Adrenal gland (tissue), 12 donors: ENCODE results near the gene AIFM3. TPM values are rescaled to one million over a fixed set of nuclear protein-coding genes. Genes with fewer than 3 reads are reported as not detected.
A peak's percentile ranks its signal among the peaks of the same experiment; 100 is the strongest.
"Not testable (repeated sequence)": the region's sequence is repeated elsewhere in the genome, so short reads cannot be mapped to it uniquely, and the experiment has no call there.

Experiments used
- DNase-seq, 7 donors: peaks; one replicate each; pipeline ENCODE4 v3.0.0-alpha.2; 2019 to 2020
- H3K27ac ChIP-seq, 5 donors: fragments of 200-600 bp; sonication (generic) in 4 of 5; 1 replicate in 3 of 5; 2 replicates in 2 of 5; pipeline versions ENCODE4 v1.5.1 to v1.8.0; 2016 to 2020; ENCODE audit warnings: mild to moderate bottlenecking in 1 of 5
- H3K27me3 ChIP-seq: fragments of 200-600 bp; 2 replicates; pipeline ENCODE4 v1.8.0; 2021
- H3K36me3 ChIP-seq, 2 donors: fragments of 200-600 bp; replicated peaks in 1 of 2; 1 replicate in 1 of 2; 2 replicates in 1 of 2; pipeline versions ENCODE4 v1.5.1 to v1.8.0; 2018 to 2022
- H3K4me1 ChIP-seq, 2 donors: fragments of 200-600 bp; replicated peaks in 1 of 2; 1 replicate in 1 of 2; 2 replicates in 1 of 2; pipeline versions ENCODE4 v1.5.1 to v1.8.0; 2018 to 2021
- H3K4me3 ChIP-seq, 4 donors: fragments of 200-600 bp; sonication (generic) in 3 of 4; one replicate each; pipeline ENCODE4 v1.5.1; 2016 to 2018
- H3K9me3 ChIP-seq, 3 donors: fragments of 200-600 bp; sonication (generic) in 1 of 3; replicated peaks in 1 of 3; 1 replicate in 2 of 3; 2 replicates in 1 of 3; pipeline versions ENCODE4 v1.5.1 to v1.8.0; 2016 to 2021
- POLR2A ChIP-seq, 2 donors: fragments of 450-650 bp; IDR thresholded peaks; one replicate each; pipeline ENCODE4 v1.6.1; 2017; ENCODE audit warnings: antibody characterized with exemption in 2 of 2, mild to moderate bottlenecking in 2 of 2, moderate library complexity in 1 of 2
- WGBS, 4 donors: extraction: QIAGEN DNeasy Blood & Tissue Kit in 2 of 4; methylation state at CpG; one replicate each; pipeline versions ENCODE4 v1.1.5 to v1.1.7; 2013 to 2017; 5-methylcytosine and 5-hydroxymethylcytosine counted together
- intact Hi-C, 2 donors: fragments of 100-400 bp; cut with DNase I; formaldehyde crosslinking; loops; one replicate each; pipeline versions ENCODE4 v1.14.1 to v1.15.0; 2022 to 2023
- polyA plus RNA-seq, 3 donors: library from polyadenylated mRNA; stranded (reverse); fragments of 200-250 nt in 2 of 3; fragments of 350-450 nt in 1 of 3; fragmentation: Illumina TruSeq in 1 of 3; extraction: RNeasy Lipid Tissue Mini Kit (QIAGEN cat#74804) in 1 of 3; gene quantifications; one replicate each; pipeline ENCODE4 v1.2.3, GENCODE V29; 2013 to 2014
- total RNA-seq, 9 donors: library from RNA; depleted of rRNA in 4 of 9; stranded (reverse); fragments of >200 nt in 4 of 9; fragments of 120-200 nt in 1 of 9; fragmentation: NEBNext Ultra II Directional in 1 of 9; extraction: Animal tissue kit (Norgen Biotek cat#: 25700) in 1 of 9; gene quantifications; one replicate each; pipeline versions ENCODE4 v1.1.0 to v1.2.4, GENCODE V29; 2013 to 2023
- TF ChIP-seq, protein P1 (sequence below), 6 experiments: fragments of 450-650 bp in 4 of 6; fragments of 200-600 bp in 2 of 6; sonication (generic) in 1 of 6; IDR thresholded peaks; 1 replicate in 5 of 6; 2 replicates in 1 of 6; pipeline versions ENCODE4 v1.5.1 to v1.8.0; 2016 to 2021; ENCODE audit warnings: antibody characterized with exemption in 6 of 6, mild to moderate bottlenecking in 2 of 6, moderate library complexity in 1 of 6
- donor health status: healthy with polysubstance abuse.
- donor health status: Bipolar disorder and iron deficiency.
- donor health status: DM: yes; HTN: yes; CAD: no.
- donor health status: DM: no; HTN: no; CAD: no.
- donor health status: DM: no; HTN: no; CAD: no.
- donor health status: DM: yes; HTN: yes; CAD: no.

The AIFM3 gene
- total and polyA plus RNA-seq, 12 donors, result 0.37 to 9.1 (median 2.2) TPM

DNA sequence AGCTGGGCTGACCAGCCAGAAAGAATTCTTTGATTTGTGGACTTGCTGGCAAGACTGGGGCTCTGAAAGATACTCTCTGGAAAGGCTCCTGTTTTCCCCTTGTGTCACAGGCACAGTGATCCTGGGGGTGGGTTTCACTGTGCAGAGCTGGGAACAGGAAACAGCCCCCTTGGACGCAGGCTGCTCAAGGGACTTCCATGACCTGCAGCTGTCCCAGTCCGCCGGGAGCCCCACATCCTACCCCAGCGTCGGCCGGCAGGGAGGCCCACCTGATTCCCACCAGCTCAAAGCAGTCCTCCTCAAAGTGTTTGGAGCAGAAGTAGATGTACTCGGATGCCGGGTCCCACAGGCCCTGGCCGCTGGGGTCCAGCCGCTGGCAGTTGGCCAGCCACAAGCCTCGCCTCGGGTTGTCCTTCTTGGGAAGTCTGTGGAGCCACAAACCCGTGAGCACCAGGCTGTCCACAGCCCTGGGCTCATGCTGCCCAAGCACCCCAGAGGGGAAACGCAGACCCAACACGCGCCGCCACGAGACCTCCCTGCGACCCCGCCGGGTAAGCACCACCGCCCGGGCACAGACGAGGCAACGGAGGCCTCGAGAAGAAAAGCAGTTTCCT, 34.0 kb downstream of the AIFM3 start:
- intact Hi-C loops, result no loop called here
- H3K4me1 ChIP-seq, result peaks cover 23 to 28% of the 10 kb centered on the region in 2 donors

DNA sequence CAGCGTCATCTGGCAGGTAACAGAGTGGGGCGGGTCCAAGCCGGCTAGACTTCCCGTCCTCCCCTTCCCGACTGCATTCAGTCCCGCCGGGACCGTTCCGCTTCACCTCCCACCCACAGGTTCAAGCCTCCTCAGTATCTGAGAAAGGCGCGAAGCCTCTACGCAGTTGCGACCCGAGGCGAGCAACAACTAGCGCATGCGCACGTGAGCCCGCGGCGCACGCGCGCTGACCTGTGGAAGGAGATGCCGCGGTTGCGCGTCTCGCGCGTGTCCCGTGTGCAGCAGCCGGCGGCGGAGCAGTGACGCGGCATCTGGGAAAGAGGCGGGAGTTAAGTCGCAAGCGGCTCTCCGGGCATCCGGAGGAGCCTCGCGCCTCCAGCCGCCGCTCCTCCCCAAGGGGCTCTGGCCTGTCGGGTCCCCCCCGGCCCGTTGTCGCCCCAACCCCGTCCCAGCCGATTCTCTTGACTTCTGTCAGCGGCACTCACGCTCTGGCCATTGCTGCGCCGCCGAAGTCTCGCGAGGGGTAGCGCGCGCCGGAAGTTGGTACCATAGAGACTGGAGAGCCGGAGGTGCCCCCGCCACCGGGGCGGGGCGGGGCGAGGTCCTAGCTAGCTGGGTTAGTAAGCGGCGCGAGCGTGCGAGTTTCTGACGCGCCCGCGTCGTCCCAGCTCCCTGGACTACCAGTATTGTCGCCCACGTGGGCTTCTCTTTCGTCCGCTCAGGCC, 34.7 kb downstream of the AIFM3 start, which contains the start of gene THAP7:
TSS of gene THAP7 (minus strand) at position 518 of the 725 bp plus-strand sequence. CDS start at position 311, 207 bp downstream.
- Histone ChIP-seq H3K9me3 (no peaks in the 10 kb centered on the region), H3K36me3 (peaks cover 0 to 17% of the 10 kb centered on the region in 2 donors), H3K27me3 (no peaks in the 10 kb centered on the region), H3K4me3 (peak within 1 kb of the TSS; percentile 33 to 88 (median 68)), H3K27ac (peak within 1 kb of the TSS; percentile 94 to 100 (median 97)), H3K4me1 (peaks cover 23 to 28% of the 10 kb centered on the region in 2 donors)
- 0 to 3% (median 0%) methylated on average over 17 to 83 of the region's 83 CpGs for WGBS, 4 donors
- TF ChIP-seq, protein P1, sequence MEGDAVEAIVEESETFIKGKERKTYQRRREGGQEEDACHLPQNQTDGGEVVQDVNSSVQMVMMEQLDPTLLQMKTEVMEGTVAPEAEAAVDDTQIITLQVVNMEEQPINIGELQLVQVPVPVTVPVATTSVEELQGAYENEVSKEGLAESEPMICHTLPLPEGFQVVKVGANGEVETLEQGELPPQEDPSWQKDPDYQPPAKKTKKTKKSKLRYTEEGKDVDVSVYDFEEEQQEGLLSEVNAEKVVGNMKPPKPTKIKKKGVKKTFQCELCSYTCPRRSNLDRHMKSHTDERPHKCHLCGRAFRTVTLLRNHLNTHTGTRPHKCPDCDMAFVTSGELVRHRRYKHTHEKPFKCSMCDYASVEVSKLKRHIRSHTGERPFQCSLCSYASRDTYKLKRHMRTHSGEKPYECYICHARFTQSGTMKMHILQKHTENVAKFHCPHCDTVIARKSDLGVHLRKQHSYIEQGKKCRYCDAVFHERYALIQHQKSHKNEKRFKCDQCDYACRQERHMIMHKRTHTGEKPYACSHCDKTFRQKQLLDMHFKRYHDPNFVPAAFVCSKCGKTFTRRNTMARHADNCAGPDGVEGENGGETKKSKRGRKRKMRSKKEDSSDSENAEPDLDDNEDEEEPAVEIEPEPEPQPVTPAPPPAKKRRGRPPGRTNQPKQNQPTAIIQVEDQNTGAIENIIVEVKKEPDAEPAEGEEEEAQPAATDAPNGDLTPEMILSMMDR (IDR thresholded peaks at IDR 0.05), result no peak
- TF ChIP-seq POLR2A (IDR thresholded peaks at IDR 0.05), result peak; percentile 62 to 75
- peak; percentile 97 to 99 (median 98) for DNase-seq
- intact Hi-C loops, result no loop called here

More for the DNA sequence above, 34.0 kb downstream of the AIFM3 start:
- H3K36me3 ChIP-seq, result peaks cover 0 to 18% of the 10 kb centered on the region in 2 donors
- no peak for TF ChIP-seq POLR2A (IDR thresholded peaks at IDR 0.05)
- TF ChIP-seq, protein P1 (IDR thresholded peaks at IDR 0.05), result no peak
- H3K4me3 ChIP-seq, result peak overlapping the region; percentile 33 to 88 (median 68)
- H3K27ac ChIP-seq, result peak overlapping the region; percentile 94 to 100 (median 97)
- peak in 2 of 7 donors; percentile 27 to 45 for DNase-seq
- H3K9me3 ChIP-seq, result no peaks in the 10 kb centered on the region
- no peaks in the 10 kb centered on the region for H3K27me3 ChIP-seq
- WGBS, 4 donors, result 0 to 2% (median 1%) methylated on average over 1 to 26 of the region's 26 CpGs; no CpG with 5 or more reads in 1 of the 4 donors

DNA sequence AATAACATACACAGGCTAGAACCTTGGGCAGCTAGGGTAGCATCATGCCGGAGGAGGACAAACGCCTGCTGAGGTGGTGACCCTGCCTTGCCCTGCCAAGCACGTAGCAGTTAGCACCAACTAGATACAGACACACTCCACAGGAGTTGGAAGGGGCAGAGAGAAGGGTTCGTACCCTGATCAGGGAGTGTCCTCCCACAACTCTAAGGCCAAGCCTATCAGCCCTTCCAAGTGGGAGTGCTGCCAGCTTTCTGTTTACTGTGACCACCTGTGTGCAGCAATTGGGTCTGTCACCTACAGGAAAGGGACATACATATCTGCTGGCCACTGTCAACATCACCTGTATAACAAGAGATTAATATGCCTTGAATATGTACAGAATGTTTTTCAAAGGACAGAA, 36.7 kb downstream of the AIFM3 start:
- peaks cover 0 to 14% of the 10 kb centered on the region in 2 donors for H3K36me3 ChIP-seq
- no peak for DNase-seq
- no peaks in the 10 kb centered on the region for H3K9me3 ChIP-seq
- H3K27me3 ChIP-seq, result no peaks in the 10 kb centered on the region
- H3K4me3 ChIP-seq, result no peak overlapping the region
- peaks cover 23 to 28% of the 10 kb centered on the region in 2 donors for H3K4me1 ChIP-seq
- 73 to 89% (median 79%) methylated on average over 4 of the region's 4 CpGs for WGBS, 4 donors
- H3K27ac ChIP-seq, result no peak overlapping the region
- TF ChIP-seq, protein P1 (IDR thresholded peaks at IDR 0.05), result no peak
- TF ChIP-seq POLR2A (IDR thresholded peaks at IDR 0.05), result no peak
- intact Hi-C loops, result no loop called here

DNA sequence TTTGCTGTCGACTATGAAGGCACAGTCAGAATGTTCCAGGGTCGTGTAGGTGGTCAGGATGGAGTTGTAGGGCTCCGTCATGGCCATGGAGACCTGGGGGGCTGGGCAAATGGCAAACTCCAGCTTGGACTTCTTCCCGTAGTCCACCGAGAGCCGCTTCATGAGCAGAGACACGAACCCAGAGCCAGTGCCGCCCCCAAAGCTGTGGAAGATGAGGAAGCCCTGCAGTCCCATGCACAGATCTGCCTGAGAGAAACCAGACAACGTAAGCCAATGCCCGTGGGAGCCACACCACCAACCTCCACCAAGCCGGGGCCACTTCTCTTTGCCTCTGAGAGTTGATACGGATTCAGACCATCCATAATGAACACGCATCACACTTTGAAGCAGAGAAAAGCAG, 42.2 kb downstream of the AIFM3 start:
- H3K4me1 ChIP-seq, DNase-seq, intact Hi-C loops, H3K9me3 ChIP-seq, H3K36me3 ChIP-seq, H3K4me3 ChIP-seq, H3K27ac ChIP-seq, H3K27me3 ChIP-seq: not testable (repeated sequence)
- 70 to 91% (median 89%) methylated on average over 4 to 13 of the region's 13 CpGs for WGBS, 4 donors
